ENCODE data around the gene KASH5.

KASH5 gene

GRCh38 chr19:49387936-49388372, at the start of gene KASH5:
Gene KASH5, plus strand, starts transcription at chr19:49388249. Its CDS starts 2,635 bp downstream, at chr19:49390884.
- Histone ChIP-seq H3K27me3 (ENCODE audit: control insufficient read depth, insufficient read depth, low read length) (no peaks in the 10 kb centered on the region), H3K36me3 (ENCODE audit: control insufficient read depth, insufficient read depth, low read length) (no peaks in the 10 kb centered on the region), H3K4me2 (ENCODE audit: low read length) (no peak within 1 kb of the TSS), H3K4me3 (ENCODE audit: low read depth, low read length) (no peak within 1 kb of the TSS), H2AFZ (no peak within 1 kb of the TSS), H3K79me2 (no peaks in the 10 kb centered on the region), H3K9ac (no peak within 1 kb of the TSS), H3K4me1 (no peaks in the 10 kb centered on the region), H3K9me3 (ENCODE audit: control insufficient read depth, low read length) (no peaks in the 10 kb centered on the region), H3K27ac (no peak within 1 kb of the TSS)
- no peak for TF ChIP-seq CTCF (IDR thresholded peaks at IDR 0.05)

- TF ChIP-seq CTCF (IDR thresholded peaks at IDR 0.05), result no peak
- Histone ChIP-seq H2AFZ (peak overlapping the region; percentile 89), H3K4me3 (ENCODE audit: low read depth, low read length) (peak overlapping the region; percentile 58), H3K4me2 (ENCODE audit: low read length) (peak overlapping the region; percentile 95), H3K4me1 (peaks cover 6% of the 10 kb centered on the region), H3K27me3 (ENCODE audit: control insufficient read depth, insufficient read depth, low read length) (no peaks in the 10 kb centered on the region), H3K36me3 (ENCODE audit: control insufficient read depth, insufficient read depth, low read length) (no peaks in the 10 kb centered on the region), H3K79me2 (no peaks in the 10 kb centered on the region), H3K9me3 (ENCODE audit: control insufficient read depth, low read length) (no peaks in the 10 kb centered on the region), H3K9ac (no peak overlapping the region), H3K27ac (peak overlapping the region; percentile 42)
These were observed 49.3 kb upstream of the KASH5 start for GRCh38 chr19:49338691-49339300.

- no peaks in the 10 kb centered on the region for H3K9me3 ChIP-seq (ENCODE audit: control insufficient read depth, low read length)
- peak overlapping the region; percentile 58 for H3K4me3 ChIP-seq (ENCODE audit: low read depth, low read length)
- H3K4me1 ChIP-seq, result peaks cover 6% of the 10 kb centered on the region
- no peaks in the 10 kb centered on the region for H3K27me3 ChIP-seq (ENCODE audit: control insufficient read depth, insufficient read depth, low read length)
- H3K36me3 ChIP-seq (ENCODE audit: control insufficient read depth, insufficient read depth, low read length), result no peaks in the 10 kb centered on the region
- peak overlapping the region; percentile 67 for H3K27ac ChIP-seq
- no peaks in the 10 kb centered on the region for H3K79me2 ChIP-seq
- H2AFZ ChIP-seq, result peak overlapping the region; percentile 89
- peak overlapping the region; percentile 95 for H3K4me2 ChIP-seq (ENCODE audit: low read length)
- H3K9ac ChIP-seq, result no peak overlapping the region
- no peak for TF ChIP-seq CTCF (IDR thresholded peaks at IDR 0.05)
These were observed 48.6 kb upstream of the KASH5 start for GRCh38 chr19:49339301-49340068.

- no peaks in the 10 kb centered on the region for H3K27me3 ChIP-seq (ENCODE audit: control insufficient read depth, insufficient read depth, low read length)
- peak overlapping the region; percentile 67 for H3K27ac ChIP-seq
- no peak overlapping the region for H3K9ac ChIP-seq
- H3K4me2 ChIP-seq (ENCODE audit: low read length), result peak overlapping the region; percentile 71
- H3K79me2 ChIP-seq, result no peaks in the 10 kb centered on the region
- no peak for TF ChIP-seq CTCF (IDR thresholded peaks at IDR 0.05)
- peak overlapping the region; percentile 89 for H2AFZ ChIP-seq
- peaks cover 6% of the 10 kb centered on the region for H3K4me1 ChIP-seq
- H3K4me3 ChIP-seq (ENCODE audit: low read depth, low read length), result peak overlapping the region; percentile 58
- no peaks in the 10 kb centered on the region for H3K36me3 ChIP-seq (ENCODE audit: control insufficient read depth, insufficient read depth, low read length)
- H3K9me3 ChIP-seq (ENCODE audit: control insufficient read depth, low read length), result no peaks in the 10 kb centered on the region
These were observed 47.8 kb upstream of the KASH5 start for GRCh38 chr19:49340069-49340864.
